Mononuclear cell (primary cell): ENCODE measurements around the gene CAPN2. TPM values are rescaled to one million over a fixed set of nuclear protein-coding genes. Genes with fewer than 3 reads are reported as not detected.

ENCODE experiments used
- H3K27me3 ChIP-seq: 2 replicates; pipeline ENCODE4 v1.6.0; 2011; ENCODE audit warnings: low read length, control low read depth; ENCODE audit not compliant: insufficient read depth
- H3K4me1 ChIP-seq: 2 replicates; pipeline ENCODE4 v1.5.1; 2011; ENCODE audit warnings: mild to moderate bottlenecking, low read length, control low read depth; ENCODE audit not compliant: insufficient read depth
- H3K4me3 ChIP-seq: 2 replicates; pipeline ENCODE4 v1.5.1; 2011; ENCODE audit warnings: mild to moderate bottlenecking, low read length, moderate library complexity
- H3K9me3 ChIP-seq: 2 replicates; pipeline ENCODE4 v1.5.1; 2011; ENCODE audit warnings: low read depth, mild to moderate bottlenecking, control low read depth, low read length
- total RNA-seq: library from RNA; depleted of rRNA; stranded (reverse); fragments of >200 nt; gene quantifications from one replicate; pipeline ENCODE4 v1.2.3, GENCODE V29; 2012

The CAPN2 gene
- total RNA-seq, 1 donor: 146 TPM

- Histone ChIP-seq H3K9me3 (no peaks in the 10 kb centered on the region), H3K4me1 (no peaks in the 10 kb centered on the region), H3K27me3 (no peaks in the 10 kb centered on the region), H3K4me3 (no peak overlapping the region)
Measured at GRCh38 chr1:223771814-223772770, 59.8 kb downstream of the CAPN2 start.

GRCh38 chr1:223772771-223773160, 60.4 kb downstream of the CAPN2 start:
- Histone ChIP-seq H3K4me1 (no peaks in the 10 kb centered on the region), H3K9me3 (no peaks in the 10 kb centered on the region), H3K27me3 (no peaks in the 10 kb centered on the region), H3K4me3 (no peak overlapping the region)

- H3K9me3 ChIP-seq: no peaks in the 10 kb centered on the region
Measured at GRCh38 chr1:223774134-223774814, 61.9 kb downstream of the CAPN2 start.

GRCh38 chr1:223775054-223775453, 62.7 kb downstream of the CAPN2 start:
- no peaks in the 10 kb centered on the region for H3K27me3 ChIP-seq
- no peaks in the 10 kb centered on the region for H3K4me1 ChIP-seq
- H3K9me3 ChIP-seq: no peaks in the 10 kb centered on the region
- no peak overlapping the region for H3K4me3 ChIP-seq

More at GRCh38 chr1:223774134-223774814, 61.9 kb downstream of the CAPN2 start:
- Histone ChIP-seq H3K4me3 (no peak overlapping the region), H3K27me3 (no peaks in the 10 kb centered on the region), H3K4me1 (no peaks in the 10 kb centered on the region)

GRCh38 chr1:223775711-223776074, 63.4 kb downstream of the CAPN2 start:
- H3K27me3 ChIP-seq: no peaks in the 10 kb centered on the region
- no peaks in the 10 kb centered on the region for H3K4me1 ChIP-seq

GRCh38 chr1:223776075-223776814, 63.9 kb downstream of the CAPN2 start:
- Histone ChIP-seq H3K9me3 (no peaks in the 10 kb centered on the region), H3K4me3 (no peak overlapping the region), H3K27me3 (no peaks in the 10 kb centered on the region), H3K4me1 (no peaks in the 10 kb centered on the region)

More at GRCh38 chr1:223775711-223776074, 63.4 kb downstream of the CAPN2 start:
- Histone ChIP-seq H3K9me3 (no peaks in the 10 kb centered on the region), H3K4me3 (no peak overlapping the region)

GRCh38 chr1:223776826-223777454, 64.6 kb downstream of the CAPN2 start:
- Histone ChIP-seq H3K4me3 (no peak overlapping the region), H3K9me3 (no peaks in the 10 kb centered on the region), H3K4me1 (no peaks in the 10 kb centered on the region), H3K27me3 (no peaks in the 10 kb centered on the region)

- Histone ChIP-seq H3K4me3 (no peak overlapping the region), H3K9me3 (no peaks in the 10 kb centered on the region)
Measured at GRCh38 chr1:223780318-223780717, 68.0 kb downstream of the CAPN2 start.

GRCh38 chr1:223780949-223781348, 68.6 kb downstream of the CAPN2 start:
- no peak overlapping the region for H3K4me3 ChIP-seq
- H3K27me3 ChIP-seq: no peaks in the 10 kb centered on the region
- no peaks in the 10 kb centered on the region for H3K9me3 ChIP-seq
- no peaks in the 10 kb centered on the region for H3K4me1 ChIP-seq

More at GRCh38 chr1:223780318-223780717, 68.0 kb downstream of the CAPN2 start:
- H3K4me1 ChIP-seq: no peaks in the 10 kb centered on the region
- H3K27me3 ChIP-seq: no peaks in the 10 kb centered on the region

- H3K27me3 ChIP-seq: no peaks in the 10 kb centered on the region
- no peaks in the 10 kb centered on the region for H3K9me3 ChIP-seq
- H3K4me3 ChIP-seq: no peak overlapping the region
- no peaks in the 10 kb centered on the region for H3K4me1 ChIP-seq
Measured at GRCh38 chr1:223783676-223784075, 71.3 kb downstream of the CAPN2 start.

- Histone ChIP-seq H3K4me3 (no peak overlapping the region), H3K9me3 (no peaks in the 10 kb centered on the region), H3K4me1 (no peaks in the 10 kb centered on the region), H3K27me3 (no peaks in the 10 kb centered on the region)
Measured at GRCh38 chr1:223784541-223784940, 72.2 kb downstream of the CAPN2 start.

- Histone ChIP-seq H3K9me3 (no peaks in the 10 kb centered on the region), H3K4me3 (no peak overlapping the region), H3K4me1 (no peaks in the 10 kb centered on the region), H3K27me3 (no peaks in the 10 kb centered on the region)
Measured at GRCh38 chr1:223785808-223786207, 73.5 kb downstream of the CAPN2 start.

- Histone ChIP-seq H3K9me3 (no peaks in the 10 kb centered on the region), H3K4me3 (no peak overlapping the region), H3K4me1 (no peaks in the 10 kb centered on the region), H3K27me3 (no peaks in the 10 kb centered on the region)
Measured at GRCh38 chr1:223788746-223789415, 76.5 kb downstream of the CAPN2 start.

GRCh38 chr1:223792046-223792445, 79.7 kb downstream of the CAPN2 start:
- Histone ChIP-seq H3K27me3 (no peaks in the 10 kb centered on the region), H3K4me3 (no peak overlapping the region), H3K4me1 (no peaks in the 10 kb centered on the region), H3K9me3 (no peaks in the 10 kb centered on the region)
